NCI-H345 (cell line): ENCODE measurements around the gene PCARE.
"Not testable (repeated sequence)": the region's sequence is repeated elsewhere in the genome, so short reads cannot be mapped to it uniquely, and the experiment has no call there.

ENCODE experiments used
- DNase-seq: peaks from one replicate; lab custom pipeline; 2025; lab: John Stamatoyannopoulos, UW

Gene PCARE

DNA sequence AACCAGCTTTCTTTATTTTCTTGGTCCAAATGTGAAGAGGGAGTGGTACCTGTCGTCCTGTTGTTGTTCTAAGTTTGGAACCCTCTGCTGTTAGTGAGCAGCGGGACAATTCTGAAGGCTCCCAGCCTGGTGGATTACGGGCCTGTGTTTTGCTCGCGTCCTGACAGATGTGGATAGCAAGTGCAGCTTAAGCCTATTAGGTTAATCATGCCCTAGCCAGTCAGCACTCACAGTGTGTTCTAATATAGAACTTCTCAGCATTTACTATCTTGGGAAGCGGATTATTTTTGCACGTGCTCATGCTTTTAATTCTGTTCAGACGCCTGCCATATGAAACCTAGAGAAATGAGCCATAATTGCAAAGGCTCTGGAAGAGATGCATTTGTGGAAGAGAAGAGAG lies at the start of gene PCARE:
TSS of gene PCARE (minus strand) at position 113 of the 400 bp plus-strand sequence. CDS start 262 bp downstream, outside the sequence.
- DNase-seq: no peak

DNA sequence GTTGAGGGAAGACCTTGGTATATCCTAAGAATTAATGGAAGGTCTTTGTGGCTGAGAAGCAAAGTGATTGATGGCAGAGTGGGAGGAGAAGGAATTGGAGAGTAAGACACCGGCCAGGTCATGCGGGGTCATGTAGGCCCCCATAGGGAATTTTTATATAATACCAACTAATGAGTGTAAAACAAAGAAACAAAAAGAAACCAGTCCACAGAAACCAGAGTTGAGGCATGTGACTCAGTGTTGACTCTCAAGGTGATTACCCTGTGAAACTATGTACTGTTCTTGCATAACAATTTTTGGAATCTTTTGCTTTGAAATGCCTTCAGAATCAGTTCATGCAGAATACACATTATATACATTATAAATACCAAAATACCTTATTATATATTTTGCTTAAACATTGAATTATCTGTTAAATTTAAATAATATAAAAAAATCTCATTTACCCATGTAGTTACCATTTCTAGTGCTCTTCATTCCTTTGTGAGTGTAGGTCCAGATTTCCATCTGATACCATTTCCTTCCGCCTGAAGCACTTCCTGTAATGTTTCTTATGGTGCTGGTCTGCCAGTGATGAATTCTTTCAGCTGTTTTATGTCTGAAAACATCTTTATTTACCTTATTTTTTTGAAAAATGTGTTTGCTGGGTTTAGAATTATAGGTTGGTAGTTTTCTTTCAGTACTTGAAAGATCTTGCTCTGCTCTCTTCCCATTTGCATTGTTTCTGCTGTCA lies 49.5 kb upstream of the PCARE start:
- no peak for DNase-seq

DNA sequence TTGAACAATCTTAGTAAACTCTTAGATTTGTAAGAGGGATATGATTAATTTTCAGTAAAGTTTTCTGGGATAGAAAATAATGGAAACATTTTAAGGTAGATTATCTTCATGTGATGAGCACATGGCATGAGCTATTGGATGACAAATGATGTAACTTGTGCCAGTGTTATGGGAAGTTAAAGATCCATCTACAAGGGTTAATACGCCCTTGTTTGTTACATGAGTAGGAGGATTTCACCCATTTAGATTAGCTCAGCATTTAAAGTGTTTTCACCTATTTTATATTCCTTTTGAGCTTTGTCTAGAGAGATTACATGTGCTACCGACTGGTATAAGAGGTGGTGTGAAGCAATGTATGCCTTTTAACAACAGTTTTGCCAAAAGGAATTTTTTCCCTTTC lies 46.5 kb upstream of the PCARE start:
- DNase-seq: no peak

DNA sequence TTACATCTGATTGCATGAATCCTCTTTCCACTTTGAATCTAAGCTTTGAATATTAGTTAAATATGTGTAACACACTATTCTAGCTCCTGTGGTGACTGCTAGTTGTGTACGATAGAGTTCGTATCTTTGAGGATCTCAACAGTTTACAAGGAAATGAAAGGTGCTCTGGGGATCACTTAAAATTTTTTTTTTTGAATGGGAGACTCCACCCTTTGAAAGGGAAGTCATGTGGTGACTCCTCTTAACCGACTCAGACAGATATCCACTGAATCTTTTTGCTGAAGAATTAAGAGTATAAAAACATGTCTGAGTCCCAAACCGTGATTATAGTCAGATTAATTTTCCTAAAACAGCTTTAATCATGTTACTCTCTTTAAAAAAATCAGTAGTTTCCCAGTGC lies 44.9 kb upstream of the PCARE start:
- DNase-seq: no peak

DNA sequence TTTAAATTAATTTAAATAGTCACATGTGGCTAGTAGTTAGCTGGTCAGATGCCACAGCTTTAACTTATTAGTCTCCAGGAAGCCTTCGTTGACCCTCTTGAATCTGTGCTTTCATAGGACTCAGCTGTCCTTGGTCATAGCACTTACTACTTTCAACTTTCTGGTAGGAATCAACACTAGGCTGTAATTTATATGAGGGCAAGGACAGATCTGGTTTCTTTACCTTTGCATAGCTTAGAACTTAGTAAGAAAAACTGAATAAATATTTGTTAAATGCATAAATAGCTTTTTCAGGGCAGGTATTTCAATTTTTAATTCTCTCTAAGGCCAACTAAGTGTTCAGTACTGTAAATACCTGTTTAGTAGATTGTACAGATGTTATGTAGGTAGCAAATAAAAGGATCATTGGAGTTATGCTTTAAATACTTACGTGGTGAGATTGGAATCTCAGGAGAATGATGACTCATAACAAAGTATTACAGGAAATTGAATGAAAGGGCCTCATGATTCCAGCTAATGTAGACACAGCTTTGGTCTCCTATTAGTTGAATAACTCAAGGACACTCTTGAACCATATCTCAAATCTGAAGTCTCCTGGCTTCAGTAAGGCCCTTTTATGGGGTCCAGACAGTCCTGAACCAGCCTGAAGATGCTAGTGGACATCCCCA lies 43.4 kb upstream of the PCARE start:
- no peak for DNase-seq

DNA sequence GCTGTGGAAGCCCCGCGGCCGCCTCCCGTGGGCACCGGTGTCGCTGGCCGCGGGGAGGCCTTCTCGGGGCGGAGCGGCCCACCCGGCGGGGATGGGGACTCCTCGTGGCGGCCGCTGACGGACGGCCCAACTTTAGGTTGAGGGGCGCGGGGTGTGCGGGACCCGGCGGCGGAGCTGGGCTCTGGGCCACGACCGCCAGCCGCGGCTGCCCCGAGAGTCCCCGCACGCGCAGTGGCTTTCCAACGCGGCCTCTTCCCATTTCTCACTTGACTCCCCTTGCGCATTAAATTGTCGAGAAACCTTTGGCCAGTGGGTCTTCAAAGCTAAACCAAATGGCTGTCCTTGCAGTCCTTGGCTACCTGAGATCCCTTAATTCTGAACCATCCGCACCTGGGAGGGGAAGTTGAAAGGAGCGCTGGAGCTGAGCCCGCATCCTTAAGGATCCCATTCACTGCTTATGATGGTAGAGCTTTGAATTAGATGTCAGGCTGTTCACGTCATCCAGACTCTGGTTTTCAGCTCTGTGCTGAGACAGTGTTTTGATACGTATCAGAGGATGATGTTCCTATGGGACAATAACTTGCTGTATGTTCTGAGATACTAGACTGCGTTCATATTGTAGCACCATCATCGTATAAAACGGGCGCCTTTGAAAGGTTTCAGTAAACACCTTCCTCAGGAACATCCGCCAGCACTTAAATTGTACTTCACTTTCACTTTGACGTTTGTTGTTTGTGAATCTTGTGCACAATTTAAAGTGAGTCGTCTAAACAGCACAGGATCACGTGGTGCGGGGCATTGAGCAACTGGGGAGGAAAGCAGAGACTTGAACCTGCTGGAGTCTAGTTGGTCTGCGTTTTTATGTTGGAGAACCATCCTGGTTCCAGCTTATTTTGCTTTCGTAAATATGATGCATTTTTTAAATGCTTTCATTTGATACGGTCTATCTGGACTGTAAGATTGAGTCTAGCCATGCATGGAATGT lies 41.8 kb upstream of the PCARE start:
- DNase-seq: peak; percentile 59

DNA sequence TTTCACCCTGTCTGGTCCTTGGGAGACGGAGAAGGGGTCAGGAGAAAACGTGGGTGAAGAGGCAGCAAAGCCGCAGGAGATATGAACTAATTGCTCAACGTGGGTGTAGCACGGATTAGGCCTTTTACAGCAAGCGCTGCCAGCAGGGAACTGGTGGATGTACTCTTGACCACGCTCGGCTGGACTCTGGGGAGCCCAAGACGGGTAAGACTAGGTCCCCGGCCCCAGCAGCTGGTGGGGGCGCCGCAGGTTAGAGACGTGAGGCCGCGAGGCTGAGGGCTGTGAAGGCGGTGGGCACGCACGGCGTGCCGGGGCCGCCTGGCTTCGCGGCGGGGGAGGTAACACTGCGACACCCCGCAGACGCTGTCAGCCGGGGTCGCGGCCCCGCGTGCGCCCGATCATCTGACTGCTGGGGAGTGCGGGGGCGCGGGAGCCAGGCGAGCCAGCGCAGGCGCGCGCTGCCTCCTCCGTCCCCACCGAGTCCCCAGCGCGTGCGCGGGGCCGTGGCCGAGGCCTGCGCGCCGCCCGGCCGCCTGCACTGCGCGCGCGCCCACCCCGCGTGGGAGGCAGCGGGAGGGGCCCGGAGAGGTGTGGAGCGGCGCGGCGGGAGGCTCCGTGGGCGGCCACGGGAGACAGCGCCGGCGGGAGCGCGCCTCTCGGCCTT lies 40.8 kb upstream of the PCARE start, which contains the start of gene CLIP4:
TSS of gene CLIP4 (plus strand) at position 470 of the 664 bp plus-strand sequence. CDS start 5,974 bp downstream, outside the sequence.
- peak; percentile 24 for DNase-seq

DNA sequence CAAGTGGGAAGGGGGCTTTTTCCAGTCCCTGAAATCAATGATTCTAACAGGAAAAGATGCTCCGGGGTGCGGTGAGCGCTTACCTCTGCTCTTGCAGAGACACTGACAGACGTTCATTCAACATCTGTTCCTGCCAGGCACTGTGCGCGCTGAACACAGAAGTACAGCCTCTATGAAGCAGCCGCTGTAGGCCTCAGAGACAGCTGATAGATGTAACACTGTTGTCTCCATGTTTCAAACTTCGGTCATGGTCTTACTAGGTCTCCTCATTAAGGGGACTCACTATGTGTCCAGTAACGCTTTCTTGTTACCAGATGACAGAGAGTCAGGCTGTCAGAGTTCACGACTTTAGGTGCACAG lies 40.2 kb upstream of the PCARE start:
- no peak for DNase-seq

DNA sequence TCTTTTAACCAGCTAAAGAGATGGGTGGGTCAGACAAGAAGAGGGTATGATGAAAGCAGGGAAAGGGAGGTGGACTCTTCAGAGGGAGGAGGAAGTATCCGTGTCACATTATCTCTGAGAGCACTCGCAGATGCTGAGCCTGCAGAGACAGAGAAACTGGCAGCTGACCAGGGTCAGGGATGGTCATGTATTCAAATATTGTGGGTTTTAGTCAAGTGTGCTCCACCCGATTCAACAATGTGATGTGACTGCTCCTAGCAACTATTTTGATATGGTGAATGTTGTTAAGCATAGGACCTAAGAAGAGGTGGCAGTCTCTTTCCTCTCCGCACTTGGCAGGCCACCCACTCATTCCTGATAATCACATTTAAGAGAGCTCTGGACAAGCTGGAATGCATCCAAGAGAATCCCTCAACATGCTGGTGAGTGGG lies 39.6 kb upstream of the PCARE start:
- DNase-seq: no peak

DNA sequence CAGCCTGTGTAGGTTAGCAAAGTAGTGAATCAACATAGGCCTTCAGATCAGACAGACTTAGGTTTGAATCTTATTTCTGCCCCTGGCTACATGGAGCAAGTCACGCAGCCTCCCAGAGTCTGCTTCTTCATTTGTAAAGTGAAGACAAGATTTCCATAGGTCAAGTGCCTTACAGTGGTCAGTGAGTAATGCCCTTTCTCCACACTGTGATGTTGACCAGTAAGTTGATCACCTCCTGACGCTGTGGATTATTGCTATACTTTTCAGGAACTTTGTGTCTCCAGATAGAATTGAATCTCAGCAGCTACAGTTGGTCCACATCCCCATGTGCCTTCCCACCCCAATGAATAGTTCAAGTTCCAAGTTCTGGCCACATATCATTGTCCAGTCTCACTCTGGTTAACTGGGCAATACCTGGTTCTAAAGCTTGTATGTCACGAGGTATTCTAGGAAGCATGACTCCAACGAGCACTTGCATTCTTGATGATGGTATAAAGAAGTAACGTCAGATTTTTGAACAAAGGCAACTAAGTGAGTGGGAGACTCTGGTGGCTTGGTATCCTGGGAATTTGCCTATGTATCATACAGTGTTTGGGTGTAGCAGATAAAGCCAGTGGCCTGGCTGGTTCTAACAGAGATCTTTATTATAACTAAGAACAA lies 38.8 kb upstream of the PCARE start:
- DNase-seq: no peak

DNA sequence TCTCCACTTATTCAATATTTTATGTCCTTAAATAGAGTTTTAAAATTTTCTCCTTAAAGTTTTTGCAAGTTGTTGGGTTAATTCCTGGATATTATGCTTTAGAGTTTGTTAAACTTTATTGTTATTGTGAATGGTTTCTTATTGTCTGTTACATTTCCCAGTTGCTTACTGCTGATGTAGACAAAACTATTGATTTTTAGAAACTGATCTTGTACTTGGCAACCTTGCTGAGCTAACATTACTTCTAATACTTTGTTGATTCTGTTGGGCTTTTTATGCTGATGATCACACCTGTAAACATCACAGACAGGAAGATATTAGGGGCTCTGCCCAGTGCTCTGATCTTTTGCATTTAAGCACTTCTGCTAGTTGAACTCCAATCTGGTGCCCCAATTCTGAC lies 38.1 kb upstream of the PCARE start:
- DNase-seq: no peak

DNA sequence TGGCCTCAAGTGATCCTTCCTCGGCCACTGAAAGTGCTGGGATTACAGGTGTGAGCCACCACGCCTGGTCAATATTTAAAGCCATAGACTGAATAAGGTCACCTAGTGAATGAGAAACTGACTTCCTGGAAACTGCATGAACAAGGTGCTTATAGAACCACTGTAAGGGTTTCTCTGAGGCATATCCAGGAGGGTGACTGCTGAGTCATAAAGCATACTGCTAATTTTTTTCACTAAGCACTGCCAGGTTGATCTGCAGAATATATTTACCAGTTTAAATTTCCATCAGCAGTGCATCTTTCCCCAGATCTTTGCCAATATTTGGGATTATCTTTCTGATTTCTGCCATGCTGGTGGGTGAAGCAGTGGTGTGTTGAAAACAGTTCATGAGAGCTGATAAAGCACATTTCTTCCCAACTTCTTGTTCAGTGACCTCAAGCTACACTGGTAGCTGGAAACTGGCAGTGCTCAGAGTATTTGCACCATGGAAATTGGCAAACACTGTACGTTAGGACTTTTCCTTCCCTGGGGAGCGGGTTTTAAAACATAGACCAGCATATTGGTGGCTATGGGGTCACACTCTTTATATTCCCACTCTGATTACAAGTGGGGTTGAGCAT lies 36.7 kb upstream of the PCARE start:
- no peak for DNase-seq

DNA sequence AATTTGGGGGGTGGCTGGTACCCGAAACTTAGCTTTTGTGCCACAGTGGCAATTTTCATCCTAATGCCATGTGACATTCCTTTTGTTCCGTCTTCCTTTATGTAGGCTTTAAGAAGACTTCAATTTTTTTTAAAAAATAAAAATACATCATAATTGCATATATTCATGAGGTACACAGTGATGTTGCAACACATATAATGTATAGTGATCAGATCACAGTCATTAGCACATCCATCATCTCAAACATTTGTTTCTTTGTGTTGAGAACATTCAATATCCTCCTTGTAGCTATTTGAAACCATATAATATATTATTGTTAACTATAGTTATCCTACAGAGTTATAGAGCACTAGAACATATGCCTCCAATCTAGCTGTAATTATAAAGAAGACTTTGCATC lies 34.9 kb upstream of the PCARE start:
- DNase-seq: no peak

DNA sequence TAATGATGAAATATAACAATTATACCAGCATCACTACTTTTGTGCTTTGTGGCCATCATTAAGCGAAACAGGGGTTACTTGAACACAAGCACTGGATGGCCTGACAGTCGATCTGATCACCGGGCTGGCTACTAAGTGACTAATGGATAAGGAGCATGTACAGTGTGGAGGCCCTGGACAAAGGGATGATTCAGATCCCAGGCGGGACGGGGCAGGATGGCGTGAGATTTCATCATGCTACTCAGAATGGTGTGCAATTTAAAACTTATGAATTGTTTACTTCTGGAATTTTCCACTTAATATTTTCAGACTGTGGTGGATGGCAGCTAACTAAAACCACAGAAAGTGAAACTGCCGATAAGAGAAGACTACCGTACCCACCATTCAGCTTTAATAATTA lies 33.9 kb upstream of the PCARE start:
- DNase-seq: no peak

DNA sequence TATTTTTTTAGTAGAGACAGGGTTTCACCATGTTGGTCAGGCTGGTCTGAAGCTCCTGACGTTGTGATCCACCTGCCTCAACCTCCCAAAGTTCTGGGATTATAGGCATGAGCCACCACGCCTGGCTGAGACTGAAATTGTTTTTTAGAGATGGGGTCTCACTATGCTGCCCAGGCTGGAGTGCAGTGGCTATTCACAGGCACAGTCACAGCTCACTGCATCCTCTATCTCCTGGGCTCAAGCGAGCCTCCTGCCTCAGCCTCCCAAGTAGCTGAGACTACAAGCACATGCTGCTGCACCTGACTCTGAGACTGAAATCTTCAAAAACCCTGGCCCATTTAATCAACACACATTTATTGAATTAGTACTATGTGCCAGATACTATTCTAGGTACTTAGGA lies 33.2 kb upstream of the PCARE start:
- not testable (repeated sequence) for DNase-seq

DNA sequence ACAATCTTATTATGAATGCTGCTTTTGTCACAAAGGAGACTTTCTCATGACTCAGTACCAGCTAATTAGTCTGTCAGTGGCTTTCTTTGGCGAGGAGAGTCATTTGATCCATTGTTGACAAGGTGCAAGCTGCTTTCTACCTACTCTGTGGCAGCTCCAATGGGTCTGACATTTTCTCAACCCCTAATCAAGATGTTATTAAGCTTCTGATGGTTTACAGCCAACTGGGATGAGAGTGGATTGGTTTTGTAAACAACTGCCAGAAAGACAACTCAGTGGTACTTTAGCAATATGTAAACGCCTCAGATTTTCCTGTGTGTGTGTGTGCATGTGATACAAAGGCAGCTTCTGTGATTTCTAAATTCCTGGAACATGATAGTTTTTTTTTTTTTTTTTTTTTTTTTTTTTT lies 32.7 kb upstream of the PCARE start:
- no peak for DNase-seq

DNA sequence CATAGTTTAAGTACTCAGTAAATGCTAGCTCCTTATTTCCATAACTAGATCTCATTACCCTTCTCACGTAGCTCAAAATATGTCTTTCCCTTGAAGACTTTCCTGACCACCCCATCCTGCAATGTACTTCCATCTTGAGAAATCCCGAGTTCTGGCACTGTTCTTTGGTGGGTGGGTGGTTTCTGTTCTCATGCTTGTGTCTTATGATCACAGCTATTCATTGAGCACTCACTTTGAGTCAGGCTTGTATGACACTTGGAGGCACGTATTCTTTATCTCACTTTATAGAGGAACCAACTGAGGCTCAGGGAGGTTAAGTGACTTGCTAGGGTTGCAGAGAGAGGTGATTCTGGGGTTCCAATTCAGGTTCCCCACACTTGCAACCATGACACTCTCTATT lies 31.9 kb upstream of the PCARE start:
- DNase-seq: no peak

DNA sequence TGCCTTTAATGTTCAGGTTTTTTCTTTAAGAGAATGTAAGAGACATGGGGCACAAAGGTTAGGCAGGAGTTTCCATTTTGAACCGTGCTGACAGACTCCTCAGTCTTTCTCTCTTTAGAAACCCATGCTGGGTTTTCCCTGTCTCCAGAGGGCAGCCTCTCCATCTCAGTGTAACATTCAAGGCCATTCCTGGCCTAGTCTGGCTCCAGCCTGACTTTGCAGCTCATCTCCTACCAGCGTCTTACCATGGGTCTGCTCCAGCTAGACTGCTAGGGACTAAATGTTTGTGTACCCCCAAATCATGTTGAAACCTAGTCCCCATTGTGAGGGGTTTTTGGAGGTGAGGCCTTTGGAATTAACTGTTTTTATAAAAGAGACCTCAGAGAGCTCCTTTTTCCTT lies 31.1 kb upstream of the PCARE start:
- no peak for DNase-seq

DNA sequence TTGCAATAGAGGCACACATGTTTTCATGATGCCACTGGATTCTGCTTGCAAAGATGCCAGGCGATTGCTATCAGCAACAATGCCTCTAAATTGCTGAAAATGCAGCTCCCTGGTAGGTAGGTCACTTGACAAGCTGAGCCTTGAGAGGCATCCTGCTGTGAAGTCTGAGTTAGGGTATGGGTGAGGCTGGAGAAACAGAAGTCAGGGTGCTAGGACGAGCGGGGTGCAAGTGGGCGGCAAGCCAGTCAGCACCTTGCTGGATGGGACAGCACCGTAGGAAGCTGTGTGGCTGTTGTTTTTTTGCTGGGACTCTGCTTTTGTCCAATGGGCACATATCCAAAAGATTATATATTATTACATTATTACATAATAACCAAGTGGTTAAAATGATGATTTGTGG lies 30.4 kb upstream of the PCARE start:
- DNase-seq: no peak

DNA sequence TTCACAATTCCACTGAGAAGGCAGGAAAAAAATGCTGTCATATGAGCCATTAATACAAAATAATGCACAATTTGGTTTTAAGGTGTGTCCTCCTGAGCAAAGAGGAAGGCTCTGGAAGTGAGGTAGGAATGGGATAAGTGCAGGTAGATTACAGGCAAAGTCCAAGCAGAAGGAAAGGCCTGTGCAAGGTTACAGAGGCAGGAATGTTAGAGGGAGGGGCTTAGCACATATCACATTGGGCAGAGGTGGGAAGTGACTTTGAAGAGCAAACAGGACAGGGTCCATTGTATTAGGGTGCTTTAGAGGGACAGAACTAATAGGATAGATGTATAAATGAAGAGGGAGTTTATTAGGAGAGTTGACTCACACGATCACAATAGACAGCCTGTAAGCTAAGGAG lies 26.2 kb upstream of the PCARE start:
- no peak for DNase-seq

DNA sequence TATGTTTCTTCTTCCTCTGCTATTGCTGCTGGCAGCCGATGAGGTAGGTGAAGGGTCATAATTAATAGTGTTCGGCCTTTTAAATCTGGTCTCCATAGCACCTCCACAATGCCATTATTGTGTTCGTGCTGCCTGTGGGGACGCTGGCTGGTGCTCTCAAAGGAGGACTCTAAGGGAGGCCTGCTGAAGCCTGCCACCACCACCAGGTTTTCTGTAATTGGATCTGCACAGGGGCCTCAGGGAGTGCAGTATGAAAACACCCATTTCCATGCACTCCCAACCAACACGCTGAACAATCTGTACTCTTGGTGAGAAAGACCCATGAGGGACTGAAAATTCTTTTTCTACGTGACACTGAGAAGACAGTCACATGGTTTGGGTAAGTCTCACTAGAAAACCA lies 23.2 kb upstream of the PCARE start:
- no peak for DNase-seq
